GM12878 (cell line): ENCODE data around the gene NLRC3. TPM values are rescaled to one million over a fixed set of nuclear protein-coding genes. Genes with fewer than 3 reads are reported as not detected.

Source experiments
- ATAC-seq: fragments of 200-7000 bp; cut with Tn5 transposase; 3 replicates; pipeline ENCODE4 v1.9.1; 2020; ENCODE audit warnings: mild to moderate bottlenecking, moderate library complexity
- BruUV-seq: library from RNA; stranded (reverse); fragments of 400-500 nt; replicated peaks from 2 replicates; lab custom pipeline; 2021; lab: Mats Ljungman, UMichigan
- CTCF ChIA-PET: fragments of 300-600 bp; sonication (Branson Sonifier 250); formaldehyde crosslinking; extraction: SDS; loops from one replicate; lab custom pipeline; 2021; ENCODE audit warnings: inconsistent platforms; lab: Yijun Ruan, JAX
- POLR2A ChIA-PET: fragments of 350-600 bp; formaldehyde crosslinking; extraction: SDS; loops from one replicate; lab custom pipeline; 2021; ENCODE audit warnings: inconsistent platforms; lab: Charles Lee
- RAD21 ChIA-PET: fragments of 300-600 bp; sonication (Branson Sonifier 250); formaldehyde crosslinking; loops from one replicate; lab custom pipeline; 2023; ENCODE audit warnings: antibody characterized with exemption; ENCODE audit not compliant: unreplicated experiment; lab: Charles Lee
- SMC1A ChIA-PET: fragments of 300-600 bp; sonication (Branson Sonifier 250); formaldehyde crosslinking; loops from one replicate; lab custom pipeline; 2023; ENCODE audit not compliant: unreplicated experiment, uncharacterized antibody; lab: Charles Lee
- DNase-seq: peaks from one replicate; pipeline ENCODE4 v3.0.0-alpha.2; 2011; ENCODE audit warnings: low read depth, low spot score
- FAIRE-seq: peaks from 3 replicates; lab custom pipeline; 2011; peaks lifted over from hg19 to GRCh38; lab: Jason Lieb, UNC
- H2AFZ ChIP-seq: 2 replicates; pipeline ENCODE4 v1.6.0; 2011; ENCODE audit warnings: low read depth, low read length, control low read depth; ENCODE audit not compliant: control insufficient read depth
- H3K27ac ChIP-seq: 2 replicates; pipeline ENCODE4 v1.5.1; 2011; ENCODE audit warnings: control low read depth; ENCODE audit not compliant: control insufficient read depth, insufficient read depth
- H3K27me3 ChIP-seq, 2 experiments: replicated peaks in 1 of 2; 2 replicates each; pipeline versions ENCODE4 v1.6.0 to v1.6.1; 2011; ENCODE audit warnings: low read length in 1 of 2; ENCODE audit not compliant: control insufficient read depth in 2 of 2, insufficient read depth in 2 of 2
- H3K36me3 ChIP-seq, 2 experiments: 2 replicates each; pipeline ENCODE4 v1.5.1; 2011; ENCODE audit warnings: low read length in 1 of 2; ENCODE audit not compliant: control insufficient read depth in 2 of 2, insufficient read depth in 2 of 2
- H3K4me1 ChIP-seq: 2 replicates; pipeline ENCODE4 v1.6.1; 2011; ENCODE audit warnings: mild to moderate bottlenecking, low read length, moderate library complexity, mixed read lengths; ENCODE audit not compliant: control insufficient read depth, insufficient read depth
- H3K4me2 ChIP-seq: 2 replicates; pipeline ENCODE4 v1.6.0; 2011; ENCODE audit warnings: control low read depth; ENCODE audit not compliant: control insufficient read depth, insufficient read depth
- H3K4me3 ChIP-seq: fragments of 200-600 bp; sonication (generic); 2 replicates; pipeline ENCODE4 v1.5.1; 2016
- H3K79me2 ChIP-seq: 2 replicates; pipeline ENCODE4 v1.6.0; 2011; ENCODE audit warnings: low read length; ENCODE audit not compliant: control insufficient read depth, insufficient read depth
- H3K9ac ChIP-seq: 2 replicates; pipeline ENCODE4 v1.8.0; 2011; ENCODE audit warnings: low read length, control low read depth, mixed read lengths; ENCODE audit not compliant: control insufficient read depth, insufficient read depth
- H3K9me3 ChIP-seq: replicated peaks from 3 replicates; pipeline ENCODE4 v1.5.1; 2011; ENCODE audit warnings: mild to moderate bottlenecking, low read length; ENCODE audit not compliant: control insufficient read depth, insufficient read depth
- H4K20me1 ChIP-seq: 2 replicates; pipeline ENCODE4 v1.6.0; 2011; ENCODE audit not compliant: control insufficient read depth, insufficient read depth
- CBX3 ChIP-seq: fragments of 200-600 bp; sonication (generic); IDR thresholded peaks from 2 replicates; pipeline ENCODE4 v1.6.1; 2016; ENCODE audit warnings: low read depth, borderline replicate concordance
- CEBPZ ChIP-seq: fragments of 150-350 bp; IDR thresholded peaks from 2 replicates; pipeline ENCODE4 v1.6.1; 2016; ENCODE audit warnings: low read depth, low read length
- ESRRA ChIP-seq: IDR thresholded peaks from 2 replicates; pipeline ENCODE4 v1.6.1; 2012; ENCODE audit warnings: mild to moderate bottlenecking, low read length, improper control_type of control experiment
- JUNB ChIP-seq: IDR thresholded peaks from 2 replicates; pipeline ENCODE4 v1.6.1; 2016; ENCODE audit warnings: antibody characterized with exemption, mild to moderate bottlenecking
- LARP7 ChIP-seq: fragments of 450-650 bp; IDR thresholded peaks from 2 replicates; pipeline ENCODE4 v1.6.1; 2017; ENCODE audit warnings: mild to moderate bottlenecking
- MAX ChIP-seq: IDR thresholded peaks from 2 replicates; pipeline ENCODE4 v1.6.1; 2012; ENCODE audit warnings: low read depth, low read length, improper control_type of control experiment
- MEF2B ChIP-seq: fragments of 450-650 bp; IDR thresholded peaks from 2 replicates; pipeline ENCODE4 v1.6.1; 2018; ENCODE audit warnings: mild to moderate bottlenecking, moderate library complexity; ENCODE audit not compliant: partially characterized antibody, poor library complexity, severe bottlenecking
- NRF1 ChIP-seq: conservative IDR thresholded peaks from 2 replicates; pipeline ENCODE4 v1.6.1; 2011; ENCODE audit warnings: mild to moderate bottlenecking, low read depth, low read length, improper control_type of control experiment
- STAT1 ChIP-seq: fragments of 450-650 bp; conservative IDR thresholded peaks from 2 replicates; pipeline ENCODE4 v1.6.1; 2014; ENCODE audit warnings: antibody characterized with exemption, mild to moderate bottlenecking
- YY1 ChIP-seq: IDR thresholded peaks from 2 replicates; pipeline ENCODE4 v1.6.1; 2011; ENCODE audit warnings: low read depth, mild to moderate bottlenecking, low read length
- ZBTB33 ChIP-seq: fragments of 450-650 bp; IDR thresholded peaks from 2 replicates; pipeline ENCODE4 v1.6.1; 2017; ENCODE audit warnings: mild to moderate bottlenecking
- WGBS: methylation state at CpG from one replicate; pipeline ENCODE4 v1.1.6; 2016; ENCODE audit warnings: low lambda C conversion rate; ENCODE audit not compliant: insufficient replicate concordance, insufficient coverage; ENCODE audit errors: missing lambda C conversion rate; 5-methylcytosine and 5-hydroxymethylcytosine counted together
- in situ Hi-C: fragments of 300-500 bp; cut with MboI; formaldehyde crosslinking; loops from 9 replicates; pipeline ENCODE4 v1.14.3; 2018; ENCODE audit warnings: mixed read lengths
- intact Hi-C: fragments of 100-400 bp; cut with micrococcal nuclease; formaldehyde crosslinking; loops from one replicate; pipeline ENCODE4 v1.14.2; 2022; ENCODE audit not compliant: unreplicated experiment
- polyA plus RNA-seq, 11 experiments: library from polyadenylated mRNA; depleted of rRNA in 4 of 11; unstranded in 6 of 11; stranded (reverse) in 5 of 11; fragments of >200 nt; fragmentation: Nextera tagmentation in 4 of 11; fragmentation: Illumina TruSeq in 1 of 11; extraction: Ambion mirVana in 4 of 11; extraction: Trizol in 1 of 11; gene quantifications; 1 replicate in 1 of 11; 2 replicates in 10 of 11; pipeline versions ENCODE4 v1.2.1 to v1.2.3, GENCODE V29; 2011 to 2016; ENCODE audit warnings: inconsistent platforms in 2 of 11, missing spikeins in 2 of 11, low read depth in 1 of 11
- total RNA-seq, 4 experiments: library from RNA; depleted of rRNA in 3 of 4; stranded (reverse); fragments of >200 nt in 3 of 4; fragmentation: Illumina TruSeq in 1 of 4; extraction: Trizol in 1 of 4; gene quantifications; 2 replicates each; pipeline versions ENCODE4 v1.2.1 to v1.2.3, GENCODE V29; 2013 to 2021

The NLRC3 gene
- total and polyA plus RNA-seq, 10 of the 15 experiments (the other 5 are each of a cell fraction or from before 2014, with no cell fraction given) = 2.2 to 17.8 (median 7.6) TPM

- no peaks in the 10 kb centered on the region for H3K27me3 ChIP-seq
- no peak overlapping the region for H3K9ac ChIP-seq
- H3K9me3 ChIP-seq = no peaks in the 10 kb centered on the region
- SMC1A ChIA-PET = no interaction called here
- no peak overlapping the region for H3K27ac ChIP-seq
- H3K4me2 ChIP-seq = no peak overlapping the region
- ATAC-seq (no peak), FAIRE-seq (no peak), DNase-seq (no peak)
- CTCF ChIA-PET = interaction anchor here (0.7 to 1.0 kb wide), 2 partner anchors 10 kb away, joined by 3 to 5 read pairs; no protein-coding TSS in a partner anchor
- no peaks in the 10 kb centered on the region for H3K4me1 ChIP-seq
- no peaks in the 10 kb centered on the region for H4K20me1 ChIP-seq
- no TSS peak for BruUV-seq
- WGBS = 94% methylated on average over 4 of the region's 4 CpGs
- intact Hi-C loops (no loop called here), in situ Hi-C loops (no loop called here)
- TF ChIP-seq MEF2B (no peak), STAT1 (no peak), ESRRA (no peak), LARP7 (no peak), YY1 (no peak), CEBPZ (no peak), CBX3 (no peak), MAX (no peak), JUNB (no peak), NRF1 (no peak), ZBTB33 (no peak)
- no peaks in the 10 kb centered on the region for H3K79me2 ChIP-seq
- no peak overlapping the region for H3K4me3 ChIP-seq
- no peak overlapping the region for H2AFZ ChIP-seq
- RAD21 ChIA-PET = no interaction called here
- POLR2A ChIA-PET = interaction anchor here (1.0 kb wide), 1 partner anchor 10 kb away, joined by 3 read pairs; no protein-coding TSS in a partner anchor
- H3K36me3 ChIP-seq = peaks cover 0 to 4% of the 10 kb centered on the region in 2 experiments; a peak in 1 of 4 replicates
Measured at GRCh38 chr16:3536851-3537250, 40.4 kb downstream of the NLRC3 start.
